Panc1 (cell line): Measurements from ENCODE around the gene PXYLP1. TPM values are rescaled to one million over a fixed set of nuclear protein-coding genes. Genes with fewer than 3 reads are reported as not detected.

Experiments used
- ATAC-seq: fragments of 200-7000 bp; cut with Tn5 transposase; 2 replicates; pipeline ENCODE4 v1.9.1; 2020; ENCODE audit warnings: mild to moderate bottlenecking, moderate library complexity
- BruUV-seq: library from RNA; stranded (reverse); fragments of 400-500 nt; replicated peaks from 2 replicates; lab custom pipeline; 2021; lab: Mats Ljungman, UMichigan
- CTCF ChIA-PET: fragments of 300-600 bp; sonication (Branson Sonifier 250); formaldehyde crosslinking; loops from one replicate; lab custom pipeline; 2022; ENCODE audit warnings: antibody characterized with exemption; lab: Charles Lee
- POLR2A ChIA-PET: fragments of 300-600 bp; sonication (Branson Sonifier 250); formaldehyde crosslinking; loops from one replicate; lab custom pipeline; 2022; ENCODE audit warnings: antibody characterized with exemption; lab: Charles Lee
- DNase-seq: peaks from one replicate; pipeline ENCODE4 v3.0.0-alpha.2; 2010; ENCODE audit warnings: low read depth, low spot score
- H3K27ac ChIP-seq: 2 replicates; pipeline ENCODE4 v1.5.1; 2011; ENCODE audit warnings: mild to moderate bottlenecking, low read length, inconsistent platforms
- H3K27me3 ChIP-seq: fragments of 200-500 bp; sonication (Bioruptor generic); 2 replicates; pipeline ENCODE4 v1.6.0; 2014; ENCODE audit warnings: low read length, inconsistent platforms; ENCODE audit not compliant: control insufficient read depth, insufficient read depth
- H3K36me3 ChIP-seq: fragments of 200-500 bp; sonication (Bioruptor generic); 2 replicates; pipeline ENCODE4 v1.5.1; 2014; ENCODE audit warnings: inconsistent platforms, mild to moderate bottlenecking, low read length, moderate library complexity; ENCODE audit not compliant: control insufficient read depth, insufficient read depth
- H3K4me1 ChIP-seq: 2 replicates; pipeline ENCODE4 v1.5.1; 2011; ENCODE audit warnings: inconsistent platforms, mild to moderate bottlenecking, low read length, moderate library complexity; ENCODE audit not compliant: control insufficient read depth, insufficient read depth
- H3K4me3 ChIP-seq, 2 experiments: 2 replicates each; pipeline ENCODE4 v1.5.1; 2011 to 2012; ENCODE audit warnings: low read depth in 2 of 2, low read length in 2 of 2, mild to moderate bottlenecking in 2 of 2, inconsistent platforms in 1 of 2, moderate library complexity in 1 of 2
- H3K9me3 ChIP-seq: fragments of 200-500 bp; sonication (Bioruptor generic); 2 replicates; pipeline ENCODE4 v1.5.1; 2014; ENCODE audit warnings: low read depth, mild to moderate bottlenecking, inconsistent platforms, low read length, moderate library complexity; ENCODE audit not compliant: control insufficient read depth, insufficient read depth
- CTCF ChIP-seq: fragments of 450-650 bp; IDR thresholded peaks from 2 replicates; pipeline ENCODE4 v1.5.1; 2017; ENCODE audit warnings: mild to moderate bottlenecking
- POLR2AphosphoS5 ChIP-seq: IDR thresholded peaks from 2 replicates; pipeline ENCODE4 v1.6.1; 2012; ENCODE audit warnings: mild to moderate bottlenecking, low read depth, low read length, moderate library complexity
- REST ChIP-seq, 2 experiments: IDR thresholded peaks; 2 replicates each; pipeline ENCODE4 v1.6.1; 2011 to 2012; ENCODE audit warnings: low read depth in 2 of 2, control low read depth in 1 of 2, low read length in 1 of 2, mild to moderate bottlenecking in 1 of 2, moderate library complexity in 1 of 2; ENCODE audit not compliant: insufficient read depth in 1 of 2
- SIN3A ChIP-seq: IDR thresholded peaks from 2 replicates; pipeline ENCODE4 v1.6.1; 2012; ENCODE audit warnings: low read depth, mild to moderate bottlenecking, low read length, moderate library complexity, borderline replicate concordance; ENCODE audit not compliant: insufficient read depth
- TCF7L2 ChIP-seq: IDR thresholded peaks from 2 replicates; pipeline ENCODE4 v1.6.1; 2011; ENCODE audit warnings: mild to moderate bottlenecking, low read depth, low read length, inconsistent platforms
- in situ Hi-C: cut with HindIII; loops from 2 replicates; pipeline ENCODE4 v1.10.0; 2016; ENCODE audit warnings: low sequenced_read_pairs, low pct_unique_long_range_greater_than_20kb
- intact Hi-C: fragments of 100-400 bp; cut with micrococcal nuclease; formaldehyde crosslinking; loops from one replicate; pipeline ENCODE4 v1.10.0; 2022; ENCODE audit not compliant: unreplicated experiment
- total RNA-seq: library from RNA; stranded (reverse); gene quantifications from one replicate; pipeline ENCODE4 v1.2.1, GENCODE V29; 2021; ENCODE audit not compliant: unreplicated experiment

Gene PXYLP1
- total RNA-seq, 1 experiment from 2014 or later, result 1.4 TPM

- no peak for TF ChIP-seq REST (IDR thresholded peaks at IDR 0.05; ENCODE audit: insufficient read depth in 1 of 2, low read depth in 2 of 2, low read length in 1 of 2)
- no peak for TF ChIP-seq POLR2AphosphoS5
- no peak for TF ChIP-seq TCF7L2
- no peak for TF ChIP-seq CTCF
- no peak for TF ChIP-seq SIN3A
- BruUV-seq, result no TSS peak
- Histone ChIP-seq H3K36me3 (no peaks in the 10 kb centered on the region; the same call in 1 of the 2 replicates), H3K27me3 (no peaks in the 10 kb centered on the region), H3K4me3 (no peak overlapping the region), H3K4me1 (no peaks in the 10 kb centered on the region), H3K27ac (no peak overlapping the region), H3K9me3 (no peaks in the 10 kb centered on the region; the same call in 1 of the 2 replicates)
- CTCF ChIA-PET, result interaction anchor here (1.6 kb wide), 1 partner anchor 146 kb away, joined by 12 read pairs; no protein-coding TSS in a partner anchor
- in situ Hi-C loops, result no loop called here
- POLR2A ChIA-PET, result no interaction called here
- intact Hi-C loops, result loop anchor here (2.0 kb wide), 1 partner anchor 148 kb away; no protein-coding TSS in a partner anchor
- ATAC-seq (no peak), DNase-seq (no peak)
Observed at GRCh38 chr3:141306922-141307321, 75.3 kb downstream of the PXYLP1 start.

GRCh38 chr3:141307351-141308059 lies 75.9 kb downstream of the PXYLP1 start:
- in situ Hi-C loops, result no loop called here
- H3K27ac ChIP-seq, result no peak overlapping the region
- DNase-seq, result no peak
- no TSS peak for BruUV-seq
- ATAC-seq, result no peak
- H3K36me3 ChIP-seq, result no peaks in the 10 kb centered on the region; the same call in 1 of the 2 replicates
- no peak for TF ChIP-seq SIN3A
- TF ChIP-seq CTCF, result no peak
- no peak for TF ChIP-seq TCF7L2
- no peak for TF ChIP-seq POLR2AphosphoS5
- no peak for TF ChIP-seq REST (IDR thresholded peaks at IDR 0.05; ENCODE audit: insufficient read depth in 1 of 2, low read depth in 2 of 2, low read length in 1 of 2)
- intact Hi-C loops, result loop anchor here (2.0 kb wide), 1 partner anchor 147 kb away; no protein-coding TSS in a partner anchor
- H3K27me3 ChIP-seq, result no peaks in the 10 kb centered on the region
- H3K4me3 ChIP-seq, result no peak overlapping the region
- H3K9me3 ChIP-seq, result no peaks in the 10 kb centered on the region; the same call in 1 of the 2 replicates
- H3K4me1 ChIP-seq, result peaks cover 5% of the 10 kb centered on the region
- ChIA-PET POLR2A (no interaction called here), CTCF (interaction anchor here (0.6 to 1.2 kb wide), 4 partner anchors 13 to 153 kb away, joined by 3 to 6 read pairs (median 4); no protein-coding TSS in a partner anchor)
